ENCODE data around the gene GSX1. TPM values are rescaled to one million over a fixed set of nuclear protein-coding genes. Genes with fewer than 3 reads are reported as not detected.
"Not testable (repeated sequence)": the region's sequence is repeated elsewhere in the genome, so short reads cannot be mapped to it uniquely, and the experiment has no call there.

The GSX1 gene
- total RNA-seq, 1 donor from 2014 or later: not detected

- Histone ChIP-seq H3K36me3 (no peaks in the 10 kb centered on the region), H3K9me3 (no peaks in the 10 kb centered on the region), H3K27me3 (peaks cover 33% of the 10 kb centered on the region), H3K4me3 (no peak overlapping the region), H3K27ac (no peak overlapping the region), H3K4me1 (no peaks in the 10 kb centered on the region)
- no peak for ATAC-seq
- intact Hi-C loops (cut with DNase I): no loop called here
- no peak for TF ChIP-seq CTCF (IDR thresholded peaks at IDR 0.05)
- no peak for DNase-seq
Measured at GRCh38 chr13:27810009-27810408, 17.7 kb downstream of the GSX1 start.

- intact Hi-C loops (cut with DNase I): no loop called here
- Histone ChIP-seq H3K4me3 (no peak overlapping the region), H3K27me3 (peaks cover 33% of the 10 kb centered on the region), H3K27ac (no peak overlapping the region), H3K4me1 (no peaks in the 10 kb centered on the region), H3K9me3 (no peaks in the 10 kb centered on the region), H3K36me3 (no peaks in the 10 kb centered on the region)
- ATAC-seq: no peak
- DNase-seq: no peak
- no peak for TF ChIP-seq CTCF (IDR thresholded peaks at IDR 0.05)
Measured at GRCh38 chr13:27810461-27810860, 18.2 kb downstream of the GSX1 start.

GRCh38 chr13:27813826-27814225 lies 21.5 kb downstream of the GSX1 start:
- Histone ChIP-seq H3K4me1 (no peaks in the 10 kb centered on the region), H3K27ac (no peak overlapping the region), H3K27me3 (peaks cover 29% of the 10 kb centered on the region), H3K36me3 (no peaks in the 10 kb centered on the region), H3K4me3 (no peak overlapping the region), H3K9me3 (no peaks in the 10 kb centered on the region)
- no peak for DNase-seq
- ATAC-seq: no peak
- no peak for TF ChIP-seq CTCF (IDR thresholded peaks at IDR 0.05)
- intact Hi-C loops (cut with DNase I): no loop called here

- intact Hi-C loops (cut with DNase I); H3K4me3 ChIP-seq; H3K9me3 ChIP-seq; DNase-seq; H3K27ac ChIP-seq; H3K36me3 ChIP-seq; ATAC-seq; H3K4me1 ChIP-seq: not testable (repeated sequence)
- H3K27me3 ChIP-seq: peaks cover 55% of the 10 kb centered on the region
Measured at GRCh38 chr13:27817832-27818231, 25.5 kb downstream of the GSX1 start.

- H3K36me3 ChIP-seq: no peaks in the 10 kb centered on the region
- intact Hi-C loops (cut with DNase I): loop anchor here (10.0 kb wide), 3 partner anchors 154 to 446 kb away; no protein-coding TSS in a partner anchor
- DNase-seq: no peak
- H3K9me3 ChIP-seq: no peaks in the 10 kb centered on the region
- H3K4me3 ChIP-seq: no peak overlapping the region
- no peak for ATAC-seq
- H3K27me3 ChIP-seq: peaks cover 74% of the 10 kb centered on the region
- H3K27ac ChIP-seq: no peak overlapping the region
- TF ChIP-seq CTCF (IDR thresholded peaks at IDR 0.05): no peak
- no peaks in the 10 kb centered on the region for H3K4me1 ChIP-seq
Measured at GRCh38 chr13:27820524-27821482, 28.5 kb downstream of the GSX1 start.

GRCh38 chr13:27821566-27821965 lies 29.3 kb downstream of the GSX1 start:
- DNase-seq (no peak), ATAC-seq (no peak)
- Histone ChIP-seq H3K4me3 (no peak overlapping the region), H3K4me1 (no peaks in the 10 kb centered on the region), H3K27ac (no peak overlapping the region), H3K27me3 (peaks cover 75% of the 10 kb centered on the region), H3K36me3 (no peaks in the 10 kb centered on the region), H3K9me3 (no peaks in the 10 kb centered on the region)
- no peak for TF ChIP-seq CTCF (IDR thresholded peaks at IDR 0.05)
- intact Hi-C loops (cut with DNase I): loop anchor here (10.0 kb wide), 3 partner anchors 153 to 447 kb away; no protein-coding TSS in a partner anchor
